ENCODE measurements around the gene OMD. TPM values are rescaled to one million over a fixed set of nuclear protein-coding genes. Genes with fewer than 3 reads are reported as not detected.

Gene OMD
- total RNA-seq (not detected in 2 replicates), polyA plus RNA-seq (not detected in 2 replicates), polyA minus RNA-seq (not detected in 2 replicates)
- total RNA-seq (2013) = 0.05 TPM

GRCh38 chr9:92424340-92424739, at the start of gene OMD:
OMD (minus strand) TSS chr9:92424471; CDS start chr9:92417558, 6,913 bp downstream.
- no peak within 1 kb of the TSS for H3K4me2 ChIP-seq (replicated peaks; ENCODE audit: low read depth, low read length, poor library complexity, severe bottlenecking)
- no peak for TF ChIP-seq CTCF (IDR thresholded peaks at IDR 0.05)
- no peak for TF ChIP-seq EZH2 (IDR thresholded peaks at IDR 0.05; ENCODE audit: borderline replicate concordance, insufficient read depth, low read depth, low read length, poor library complexity, severe bottlenecking)
- no peaks in the 10 kb centered on the region for H3K4me1 Mint-ChIP-seq
- H3K27me3 ChIP-seq (replicated peaks in 1 of 4; ENCODE audit: control extremely low read depth in 1 of 4, control insufficient read depth in 3 of 4, insufficient read depth in 4 of 4, low read length in 3 of 4) = no peaks in the 10 kb centered on the region
- H3K27ac Mint-ChIP-seq = no peak within 1 kb of the TSS
- no peaks in the 10 kb centered on the region for H3K36me3 ChIP-seq (replicated peaks in 1 of 2; ENCODE audit: control extremely low read depth in 1 of 2, control insufficient read depth in 1 of 2, extremely low read depth in 1 of 2, insufficient read depth in 2 of 2, low read length in 1 of 2)
- DNase-seq (no peak), ATAC-seq (ENCODE audit: low read depth) (no peak)
- H3K4me1 ChIP-seq (ENCODE audit: control insufficient read depth in 2 of 2, insufficient read depth in 2 of 2, low read length in 2 of 2) = no peaks in the 10 kb centered on the region
- H3K27me3 Mint-ChIP-seq = no peaks in the 10 kb centered on the region
- no peaks in the 10 kb centered on the region for H3K9me3 Mint-ChIP-seq (ENCODE audit: insufficient read depth)
- H3K9ac ChIP-seq (ENCODE audit: low read length) = no peak within 1 kb of the TSS
- H3K27ac ChIP-seq (ENCODE audit: low read length in 2 of 2) = no peak within 1 kb of the TSS
- intact Hi-C loops (cut with micrococcal nuclease) = no loop called here
- H2AFZ ChIP-seq (ENCODE audit: insufficient read depth, low read depth, low read length, poor library complexity, severe bottlenecking) = no peak within 1 kb of the TSS
- no peaks in the 10 kb centered on the region for H3K79me2 ChIP-seq (ENCODE audit: control insufficient read depth, insufficient read depth, low read length)
- H3K4me3 Mint-ChIP-seq = no peak within 1 kb of the TSS
- H4K20me1 ChIP-seq (ENCODE audit: control insufficient read depth, insufficient read depth, low read length, poor library complexity, severe bottlenecking) = no peaks in the 10 kb centered on the region
- no peaks in the 10 kb centered on the region for H3K9me3 ChIP-seq (ENCODE audit: control extremely low read depth in 1 of 3, control insufficient read depth in 2 of 3, insufficient read depth in 1 of 3, low read length in 2 of 3)
- no peak within 1 kb of the TSS for H3K4me3 ChIP-seq (ENCODE audit: control extremely low read depth in 1 of 5, extremely low read depth in 1 of 5, insufficient read depth in 1 of 5, low read depth in 2 of 5, low read length in 4 of 5)
- POLR2A ChIA-PET = no interaction called here
- CTCF ChIA-PET = no interaction called here
- no CpG with 5 or more reads among the region's 1 CpG for WGBS (ENCODE audit: insufficient coverage)

GRCh38 chr9:92468206-92468605, 43.9 kb upstream of the OMD start:
- no CpG with 5 or more reads among the region's 2 CpGs for WGBS (ENCODE audit: insufficient coverage)
- CTCF ChIA-PET = no interaction called here
- no peaks in the 10 kb centered on the region for H3K27me3 Mint-ChIP-seq
- no peak overlapping the region for H2AFZ ChIP-seq (ENCODE audit: insufficient read depth, low read depth, low read length, poor library complexity, severe bottlenecking)
- no peaks in the 10 kb centered on the region for H3K9me3 Mint-ChIP-seq (ENCODE audit: insufficient read depth)
- H3K4me1 ChIP-seq (ENCODE audit: control insufficient read depth in 2 of 2, insufficient read depth in 2 of 2, low read length in 2 of 2) = no peaks in the 10 kb centered on the region
- H3K4me3 ChIP-seq (ENCODE audit: control extremely low read depth in 1 of 5, extremely low read depth in 1 of 5, insufficient read depth in 1 of 5, low read depth in 2 of 5, low read length in 4 of 5) = no peak overlapping the region
- ATAC-seq (ENCODE audit: low read depth) (no peak), DNase-seq (no peak)
- H3K9me3 ChIP-seq (ENCODE audit: control extremely low read depth in 1 of 3, control insufficient read depth in 2 of 3, insufficient read depth in 1 of 3, low read length in 2 of 3) = no peaks in the 10 kb centered on the region
- intact Hi-C loops (cut with micrococcal nuclease) = no loop called here
- no peaks in the 10 kb centered on the region for H3K36me3 ChIP-seq (replicated peaks in 1 of 2; ENCODE audit: control extremely low read depth in 1 of 2, control insufficient read depth in 1 of 2, extremely low read depth in 1 of 2, insufficient read depth in 2 of 2, low read length in 1 of 2)
- H3K4me1 Mint-ChIP-seq = no peaks in the 10 kb centered on the region
- H3K79me2 ChIP-seq (ENCODE audit: control insufficient read depth, insufficient read depth, low read length) = no peaks in the 10 kb centered on the region
- H3K27me3 ChIP-seq (replicated peaks in 1 of 4; ENCODE audit: control extremely low read depth in 1 of 4, control insufficient read depth in 3 of 4, insufficient read depth in 4 of 4, low read length in 3 of 4) = no peaks in the 10 kb centered on the region
- no peaks in the 10 kb centered on the region for H4K20me1 ChIP-seq (ENCODE audit: control insufficient read depth, insufficient read depth, low read length, poor library complexity, severe bottlenecking)
- H3K9ac ChIP-seq (ENCODE audit: low read length) = no peak overlapping the region
- no peak overlapping the region for H3K27ac ChIP-seq (ENCODE audit: low read length in 2 of 2)
- H3K27ac Mint-ChIP-seq = no peak overlapping the region
- TF ChIP-seq CTCF (IDR thresholded peaks at IDR 0.05) (no peak), EZH2 (IDR thresholded peaks at IDR 0.05; ENCODE audit: borderline replicate concordance, insufficient read depth, low read depth, low read length, poor library complexity, severe bottlenecking) (no peak)
- POLR2A ChIA-PET = no interaction called here
- H3K4me2 ChIP-seq (replicated peaks; ENCODE audit: low read depth, low read length, poor library complexity, severe bottlenecking) = no peak overlapping the region
- H3K4me3 Mint-ChIP-seq = no peak overlapping the region
